Omental fat pad (tissue), 4 donors: ENCODE data around the gene EPN3. TPM values are rescaled to one million over a fixed set of nuclear protein-coding genes. Genes with fewer than 3 reads are reported as not detected.

Source experiments
- ATAC-seq: fragments of 150-250 bp; one replicate; pipeline ENCODE4 v1.9.1; 2016; ENCODE audit warnings: mild to moderate bottlenecking, moderate library complexity; ENCODE audit not compliant: low FRiP score
- DNase-seq: peaks from one replicate; pipeline ENCODE4 v3.0.0-alpha.2; 2019; ENCODE audit warnings: low spot score
- total RNA-seq, 4 donors: library from RNA; depleted of rRNA; stranded (reverse); fragments of >200 nt; gene quantifications; one replicate each; pipeline ENCODE4 v1.1.0, GENCODE V29; 2016
- TF ChIP-seq, protein P1 (sequence below), 3 donors: fragments of 450-650 bp; IDR thresholded peaks; one replicate each; pipeline ENCODE4 v1.5.1; 2016 to 2017; ENCODE audit warnings: antibody characterized with exemption in 3 of 3, mild to moderate bottlenecking in 3 of 3, moderate library complexity in 2 of 3

Gene EPN3
- total RNA-seq, 4 donors from 2014 or later = not detected

GRCh38 chr17:50582741-50583140, 50.2 kb downstream of the EPN3 start:
- no peak for DNase-seq
- TF ChIP-seq, protein P1, sequence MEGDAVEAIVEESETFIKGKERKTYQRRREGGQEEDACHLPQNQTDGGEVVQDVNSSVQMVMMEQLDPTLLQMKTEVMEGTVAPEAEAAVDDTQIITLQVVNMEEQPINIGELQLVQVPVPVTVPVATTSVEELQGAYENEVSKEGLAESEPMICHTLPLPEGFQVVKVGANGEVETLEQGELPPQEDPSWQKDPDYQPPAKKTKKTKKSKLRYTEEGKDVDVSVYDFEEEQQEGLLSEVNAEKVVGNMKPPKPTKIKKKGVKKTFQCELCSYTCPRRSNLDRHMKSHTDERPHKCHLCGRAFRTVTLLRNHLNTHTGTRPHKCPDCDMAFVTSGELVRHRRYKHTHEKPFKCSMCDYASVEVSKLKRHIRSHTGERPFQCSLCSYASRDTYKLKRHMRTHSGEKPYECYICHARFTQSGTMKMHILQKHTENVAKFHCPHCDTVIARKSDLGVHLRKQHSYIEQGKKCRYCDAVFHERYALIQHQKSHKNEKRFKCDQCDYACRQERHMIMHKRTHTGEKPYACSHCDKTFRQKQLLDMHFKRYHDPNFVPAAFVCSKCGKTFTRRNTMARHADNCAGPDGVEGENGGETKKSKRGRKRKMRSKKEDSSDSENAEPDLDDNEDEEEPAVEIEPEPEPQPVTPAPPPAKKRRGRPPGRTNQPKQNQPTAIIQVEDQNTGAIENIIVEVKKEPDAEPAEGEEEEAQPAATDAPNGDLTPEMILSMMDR (IDR thresholded peaks at IDR 0.05) = no peak
- ATAC-seq = no peak

- no peak for ATAC-seq
- TF ChIP-seq, protein P1 (IDR thresholded peaks at IDR 0.05) = no peak
These were observed 51.1 kb downstream of the EPN3 start for GRCh38 chr17:50583641-50584040.

DNA sequence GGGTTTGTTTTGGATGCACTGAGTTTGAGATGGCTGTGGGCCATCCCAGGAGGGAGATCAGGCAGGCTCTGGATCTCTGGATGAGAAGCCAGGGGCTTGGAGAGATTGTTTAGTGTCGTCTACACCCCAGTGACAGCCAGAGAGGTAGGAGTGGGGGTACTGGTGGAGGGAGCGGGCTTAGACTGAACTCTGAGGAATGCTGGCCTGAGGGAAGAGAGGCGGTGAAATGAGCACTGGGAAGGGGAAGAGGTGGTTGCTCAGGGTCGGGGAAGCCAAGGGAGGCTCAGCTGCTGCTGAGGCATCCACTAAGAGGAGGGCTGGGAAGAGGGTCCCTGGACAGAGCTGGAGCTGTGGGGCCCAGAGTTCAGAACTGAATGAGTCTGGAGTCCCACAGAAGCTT, 51.6 kb downstream of the EPN3 start:
- TF ChIP-seq, protein P1 (IDR thresholded peaks at IDR 0.05) = no peak
- no peak for ATAC-seq
- no peak for DNase-seq

More at GRCh38 chr17:50583641-50584040, 51.1 kb downstream of the EPN3 start:
- DNase-seq = no peak

DNA sequence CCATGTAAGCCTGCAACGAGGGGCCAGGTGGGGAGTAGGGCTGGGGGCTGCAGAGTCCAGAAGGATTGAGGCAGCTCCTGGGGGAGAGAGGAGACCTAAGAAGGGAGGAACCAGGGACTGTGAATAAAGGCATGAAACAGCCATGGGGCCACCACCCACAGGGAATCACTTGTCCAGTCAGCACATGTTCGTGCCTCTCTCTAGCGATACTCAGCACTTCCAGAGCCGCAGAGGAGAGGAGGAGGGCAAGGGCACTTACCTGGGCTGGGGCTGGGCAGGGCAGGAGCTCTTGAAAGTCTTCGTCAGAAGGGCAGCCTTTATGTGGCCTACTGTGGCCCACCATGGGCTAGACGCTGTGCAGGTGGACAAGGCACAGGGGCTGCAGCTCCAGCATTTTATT, 52.2 kb downstream of the EPN3 start:
- TF ChIP-seq, protein P1 (IDR thresholded peaks at IDR 0.05) = no peak
- ATAC-seq (no peak), DNase-seq (no peak)

- ATAC-seq (no peak), DNase-seq (no peak)
- TF ChIP-seq, protein P1 (IDR thresholded peaks at IDR 0.05) = no peak
These were observed 52.8 kb downstream of the EPN3 start for GRCh38 chr17:50585346-50585745.

DNA sequence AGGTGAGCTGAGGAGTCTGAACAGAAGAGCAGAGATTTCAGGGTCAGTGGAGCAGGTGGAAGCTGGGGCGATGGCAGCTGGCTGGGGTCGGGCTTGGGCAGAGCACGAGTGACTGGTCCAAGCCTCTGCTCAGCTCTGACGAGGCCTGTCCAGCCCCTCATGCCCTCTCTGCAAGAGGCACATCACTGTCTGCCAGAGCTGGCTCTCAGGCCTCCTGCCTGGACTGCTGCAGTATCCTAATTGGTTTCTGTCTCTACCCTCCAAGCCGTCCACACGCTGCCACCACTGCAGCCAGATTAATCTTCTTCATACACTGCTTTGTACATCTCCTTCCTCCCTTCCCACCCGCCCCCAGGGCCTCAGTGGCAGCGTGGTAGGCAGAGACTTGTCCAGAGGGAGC, 53.4 kb downstream of the EPN3 start:
- ATAC-seq = no peak
- DNase-seq = no peak
- TF ChIP-seq, protein P1 (IDR thresholded peaks at IDR 0.05) = no peak

- TF ChIP-seq, protein P1 (IDR thresholded peaks at IDR 0.05) = no peak
- ATAC-seq = no peak
- no peak for DNase-seq
These were observed 54.1 kb downstream of the EPN3 start for GRCh38 chr17:50586421-50587247.
